ENCODE measurements around the gene PDPK1.
A peak's percentile ranks its signal among the peaks of the same experiment; 100 is the strongest.
"Not testable (repeated sequence)": the region's sequence is repeated elsewhere in the genome, so short reads cannot be mapped to it uniquely, and the experiment has no call there.

The PDPK1 gene

DNA sequence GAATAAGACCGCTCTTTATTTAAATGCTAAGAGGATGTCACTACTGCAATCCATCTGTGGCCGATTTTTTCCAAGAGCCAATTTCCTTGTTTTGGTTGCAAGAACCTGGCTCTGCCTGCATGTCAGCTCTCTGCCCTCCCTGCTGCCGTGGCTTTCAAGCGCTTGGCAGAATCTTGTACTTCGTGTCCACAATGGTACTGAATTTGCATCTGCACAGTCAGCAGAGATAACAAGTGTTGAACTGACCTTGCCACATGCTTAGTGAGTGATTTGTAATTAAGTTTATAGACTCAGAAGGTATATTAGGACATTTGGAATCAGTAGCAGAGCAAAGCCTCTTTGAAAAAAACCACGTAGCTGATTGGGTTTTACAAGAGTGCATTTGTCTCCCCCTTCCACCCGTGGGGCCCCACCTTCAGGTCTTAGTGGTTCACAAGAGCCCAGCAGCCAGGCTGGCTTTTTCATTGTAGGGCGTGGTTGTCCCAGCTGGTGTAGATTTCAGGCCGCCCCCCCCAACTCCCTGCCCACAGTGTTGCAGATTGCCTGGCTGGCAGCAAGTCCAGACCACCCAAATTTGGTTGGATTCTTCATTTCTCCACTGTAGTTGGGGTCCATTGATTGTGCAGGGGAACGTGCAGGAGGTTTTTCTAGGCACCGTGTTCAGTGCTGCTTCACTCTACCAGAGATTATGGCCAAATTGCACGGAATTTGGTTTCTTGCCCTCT, 63.6 kb downstream of the PDPK1 start:
- H3K9ac ChIP-seq (ENCODE audit: low read length); H3K27ac ChIP-seq (ENCODE audit: low read length); H4K20me1 ChIP-seq (ENCODE audit: insufficient read depth, low read length); H3K4me2 ChIP-seq (ENCODE audit: low read length); H3K4me1 ChIP-seq (ENCODE audit: low read length); H3K9me3 ChIP-seq (ENCODE audit: insufficient read depth, low read length); H3K27me3 ChIP-seq (ENCODE audit: low read depth, low read length); H2AFZ ChIP-seq (ENCODE audit: low read depth, low read length); H3K4me3 ChIP-seq (ENCODE audit: low read length): not testable (repeated sequence)
- Histone ChIP-seq H3K36me3 (replicated peaks; ENCODE audit: low read depth, low read length) (peaks cover 11% of the 10 kb centered on the region), H3K79me2 (ENCODE audit: low read length) (peaks cover 24% of the 10 kb centered on the region)

DNA sequence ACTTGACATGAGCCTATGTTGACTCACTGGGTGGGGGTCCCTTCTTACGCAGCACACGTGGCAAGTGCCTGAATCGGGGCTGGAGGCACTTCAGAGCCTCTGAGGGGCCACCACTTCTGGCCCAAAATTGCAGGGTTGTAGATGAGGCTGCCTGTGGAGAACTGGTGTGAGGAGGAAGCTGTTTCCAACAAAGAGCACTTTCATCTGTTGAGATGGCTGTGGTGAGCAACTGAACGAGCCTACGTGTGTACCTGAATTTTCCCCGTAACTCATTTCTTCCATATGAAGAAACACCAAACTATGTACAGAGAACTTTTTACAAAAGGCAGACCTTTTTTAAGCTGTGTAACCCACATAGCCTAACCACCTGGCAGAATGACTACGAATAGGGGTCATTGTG, 64.4 kb downstream of the PDPK1 start:
- not testable (repeated sequence) for H3K4me3 ChIP-seq (ENCODE audit: low read length); H3K27me3 ChIP-seq (ENCODE audit: low read depth, low read length); H2AFZ ChIP-seq (ENCODE audit: low read depth, low read length); H3K4me2 ChIP-seq (ENCODE audit: low read length); H3K4me1 ChIP-seq (ENCODE audit: low read length); H3K36me3 ChIP-seq (replicated peaks; ENCODE audit: low read depth, low read length); H4K20me1 ChIP-seq (ENCODE audit: insufficient read depth, low read length); H3K27ac ChIP-seq (ENCODE audit: low read length); H3K9ac ChIP-seq (ENCODE audit: low read length); H3K9me3 ChIP-seq (ENCODE audit: insufficient read depth, low read length)
- H3K79me2 ChIP-seq (ENCODE audit: low read length), result peaks cover 24% of the 10 kb centered on the region

DNA sequence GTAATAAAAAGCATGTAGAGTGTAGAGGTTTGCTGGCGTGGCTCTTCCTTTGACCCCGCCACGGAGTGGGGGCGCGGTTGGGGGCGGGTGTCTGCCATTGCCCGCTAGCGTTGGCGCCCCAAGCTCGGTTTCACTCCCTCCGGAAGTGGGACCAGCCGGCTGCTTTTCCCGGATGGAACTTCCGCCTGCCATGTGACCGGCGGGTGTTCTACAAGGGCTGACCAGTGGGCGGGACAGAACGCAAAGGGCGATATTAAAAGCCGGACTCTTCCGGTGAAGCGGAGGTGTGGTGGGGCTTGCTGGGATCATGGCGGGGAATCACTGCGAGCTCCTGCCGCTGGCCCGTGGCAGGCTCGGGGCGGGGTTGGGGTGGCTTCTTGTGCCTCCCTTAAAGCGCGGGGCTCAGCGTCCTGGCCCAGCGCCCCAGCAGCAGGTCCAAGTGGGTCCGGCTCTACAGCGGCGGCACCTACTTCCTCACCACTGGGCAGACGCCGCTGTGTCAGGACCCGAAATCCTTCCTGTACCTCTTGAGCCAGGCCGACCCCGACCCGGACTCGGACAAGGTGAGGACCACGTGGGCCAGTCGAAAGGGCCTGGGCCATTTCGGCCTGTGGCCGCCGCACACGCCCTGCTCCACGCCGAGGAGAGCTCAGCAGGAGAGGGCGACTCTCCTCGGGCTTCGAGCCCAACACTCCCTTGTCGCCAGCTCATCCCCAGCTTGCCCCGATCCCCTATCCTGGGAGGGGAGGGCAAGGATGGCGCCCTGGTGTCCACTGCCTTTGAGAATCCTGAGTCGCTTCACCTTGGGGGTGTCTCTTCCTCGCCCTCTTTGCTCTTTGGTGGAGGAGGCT, 65.6 kb downstream of the PDPK1 start:
- peak overlapping the region; percentile 60 for H3K4me2 ChIP-seq (ENCODE audit: low read length)
- TF ChIP-seq, protein P1, sequence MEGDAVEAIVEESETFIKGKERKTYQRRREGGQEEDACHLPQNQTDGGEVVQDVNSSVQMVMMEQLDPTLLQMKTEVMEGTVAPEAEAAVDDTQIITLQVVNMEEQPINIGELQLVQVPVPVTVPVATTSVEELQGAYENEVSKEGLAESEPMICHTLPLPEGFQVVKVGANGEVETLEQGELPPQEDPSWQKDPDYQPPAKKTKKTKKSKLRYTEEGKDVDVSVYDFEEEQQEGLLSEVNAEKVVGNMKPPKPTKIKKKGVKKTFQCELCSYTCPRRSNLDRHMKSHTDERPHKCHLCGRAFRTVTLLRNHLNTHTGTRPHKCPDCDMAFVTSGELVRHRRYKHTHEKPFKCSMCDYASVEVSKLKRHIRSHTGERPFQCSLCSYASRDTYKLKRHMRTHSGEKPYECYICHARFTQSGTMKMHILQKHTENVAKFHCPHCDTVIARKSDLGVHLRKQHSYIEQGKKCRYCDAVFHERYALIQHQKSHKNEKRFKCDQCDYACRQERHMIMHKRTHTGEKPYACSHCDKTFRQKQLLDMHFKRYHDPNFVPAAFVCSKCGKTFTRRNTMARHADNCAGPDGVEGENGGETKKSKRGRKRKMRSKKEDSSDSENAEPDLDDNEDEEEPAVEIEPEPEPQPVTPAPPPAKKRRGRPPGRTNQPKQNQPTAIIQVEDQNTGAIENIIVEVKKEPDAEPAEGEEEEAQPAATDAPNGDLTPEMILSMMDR (IDR thresholded peaks at IDR 0.05; ENCODE audit: low read depth, low read length), result no peak
- TF ChIP-seq EZH2phosphoT487 (IDR thresholded peaks at IDR 0.05; ENCODE audit: low read depth), result no peak
- peaks cover 32% of the 10 kb centered on the region for H3K79me2 ChIP-seq (ENCODE audit: low read length)
- peaks cover 16% of the 10 kb centered on the region for H3K4me1 ChIP-seq (ENCODE audit: low read length)
- H3K9me3 ChIP-seq (ENCODE audit: insufficient read depth, low read length), result no peaks in the 10 kb centered on the region
- peak overlapping the region; percentile 75 for H2AFZ ChIP-seq (ENCODE audit: low read depth, low read length)
- H3K36me3 ChIP-seq (replicated peaks; ENCODE audit: low read depth, low read length), result no peaks in the 10 kb centered on the region
- peak overlapping the region; percentile 87 for H3K9ac ChIP-seq (ENCODE audit: low read length)
- H4K20me1 ChIP-seq (ENCODE audit: insufficient read depth, low read length), result no peaks in the 10 kb centered on the region
- H3K4me3 ChIP-seq (ENCODE audit: low read length), result peak overlapping the region; percentile 84
- H3K27me3 ChIP-seq (ENCODE audit: low read depth, low read length), result no peaks in the 10 kb centered on the region
- peak overlapping the region; percentile 59 for H3K27ac ChIP-seq (ENCODE audit: low read length)

DNA sequence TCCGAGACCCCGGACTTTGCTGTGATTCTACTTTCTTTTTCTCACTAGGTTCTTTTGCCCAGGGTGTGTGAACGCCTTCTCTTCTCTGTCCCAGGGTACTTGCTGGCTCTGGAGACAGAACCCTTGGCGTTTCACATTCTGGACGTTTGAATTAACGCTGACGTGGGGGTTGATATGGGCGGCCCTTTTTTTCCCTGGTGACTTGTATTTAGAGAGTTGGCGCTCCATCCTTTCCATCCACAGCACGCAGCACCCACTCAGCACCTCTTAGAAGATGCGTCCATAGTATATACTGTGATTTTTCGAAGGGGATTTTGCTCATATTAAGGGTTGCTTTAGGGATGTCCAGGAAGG, 66.2 kb downstream of the PDPK1 start:
- Histone ChIP-seq H3K79me2 (ENCODE audit: low read length) (peaks cover 32% of the 10 kb centered on the region), H3K9ac (ENCODE audit: low read length) (peak overlapping the region; percentile 87), H3K27ac (ENCODE audit: low read length) (peak overlapping the region; percentile 59), H3K4me1 (ENCODE audit: low read length) (peaks cover 16% of the 10 kb centered on the region), H3K4me3 (ENCODE audit: low read length) (peak overlapping the region; percentile 84), H3K4me2 (ENCODE audit: low read length) (peak overlapping the region; percentile 60)
- not testable (repeated sequence) for H4K20me1 ChIP-seq (ENCODE audit: insufficient read depth, low read length); H2AFZ ChIP-seq (ENCODE audit: low read depth, low read length); H3K36me3 ChIP-seq (replicated peaks; ENCODE audit: low read depth, low read length); H3K9me3 ChIP-seq (ENCODE audit: insufficient read depth, low read length); H3K27me3 ChIP-seq (ENCODE audit: low read depth, low read length)

DNA sequence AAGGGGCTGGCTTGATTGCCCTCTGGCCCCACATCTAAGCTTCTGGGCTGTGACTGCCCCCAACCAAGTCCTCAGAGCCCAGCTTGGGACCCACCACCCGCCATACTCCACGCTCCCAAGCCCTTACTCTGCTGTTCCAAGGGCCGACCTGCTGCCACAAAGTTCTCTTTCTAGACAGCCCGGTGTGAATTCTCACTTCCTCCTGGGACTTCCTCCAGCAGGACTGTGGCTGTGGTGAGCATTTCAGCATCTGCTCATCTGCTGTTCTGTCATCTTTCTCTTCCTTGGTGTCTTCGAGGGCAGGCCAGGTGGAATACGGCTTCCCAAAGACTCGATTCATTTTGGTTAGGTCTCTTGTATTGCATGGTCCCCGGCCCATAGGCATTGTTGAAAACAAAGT, 69.0 kb downstream of the PDPK1 start:
- not testable (repeated sequence) for H3K27me3 ChIP-seq (ENCODE audit: low read depth, low read length); H3K9ac ChIP-seq (ENCODE audit: low read length); H3K4me3 ChIP-seq (ENCODE audit: low read length); H3K9me3 ChIP-seq (ENCODE audit: insufficient read depth, low read length); H4K20me1 ChIP-seq (ENCODE audit: insufficient read depth, low read length); H2AFZ ChIP-seq (ENCODE audit: low read depth, low read length)
- Histone ChIP-seq H3K36me3 (replicated peaks; ENCODE audit: low read depth, low read length) (peaks cover 14% of the 10 kb centered on the region), H3K4me1 (ENCODE audit: low read length) (peaks cover 16% of the 10 kb centered on the region), H3K27ac (ENCODE audit: low read length) (peak overlapping the region; percentile 67), H3K4me2 (ENCODE audit: low read length) (0 out of 2 replicates have a peak overlapping the region, but pooled peaks have one; percentile 20), H3K79me2 (ENCODE audit: low read length) (peaks cover 53% of the 10 kb centered on the region)

DNA sequence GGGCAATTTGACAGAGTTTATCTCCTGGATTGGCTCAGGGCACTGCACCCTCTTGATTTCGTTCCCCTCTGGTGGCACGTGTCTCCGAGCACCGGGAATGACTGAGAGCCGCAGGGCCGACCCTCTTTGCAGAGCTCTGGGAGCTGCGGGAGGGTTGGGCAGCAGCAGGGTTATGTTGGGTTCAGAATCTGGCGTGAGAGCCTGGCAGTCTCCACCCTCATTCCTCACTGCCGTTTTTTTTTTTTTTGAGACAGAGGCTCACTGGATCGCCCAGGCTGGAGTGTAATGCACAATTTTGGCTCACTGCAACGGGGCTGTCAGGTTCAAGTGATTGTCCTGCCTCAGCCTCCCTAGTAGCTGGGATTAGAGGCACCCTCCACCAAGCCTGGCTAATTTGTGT, 71.5 kb downstream of the PDPK1 start:
- not testable (repeated sequence) for H3K27ac ChIP-seq (ENCODE audit: low read length); H3K4me2 ChIP-seq (ENCODE audit: low read length); H3K27me3 ChIP-seq (ENCODE audit: low read depth, low read length); H3K9ac ChIP-seq (ENCODE audit: low read length); H3K4me3 ChIP-seq (ENCODE audit: low read length); H3K9me3 ChIP-seq (ENCODE audit: insufficient read depth, low read length); H4K20me1 ChIP-seq (ENCODE audit: insufficient read depth, low read length); H2AFZ ChIP-seq (ENCODE audit: low read depth, low read length)
- Histone ChIP-seq H3K36me3 (replicated peaks; ENCODE audit: low read depth, low read length) (peaks cover 14% of the 10 kb centered on the region), H3K79me2 (ENCODE audit: low read length) (peaks cover 43% of the 10 kb centered on the region), H3K4me1 (ENCODE audit: low read length) (peaks cover 16% of the 10 kb centered on the region)

Data from OCI-LY3 (cell line).